LNCaP clone FGC (cell line): ENCODE measurements around the gene ZFAND2B.

Experiments
- DNase-seq: peaks from one replicate; pipeline ENCODE4 v3.0.0-alpha.2; 2011; ENCODE audit warnings: low read depth
- H3K4me3 ChIP-seq: 2 replicates; pipeline ENCODE4 v1.5.1; 2011; ENCODE audit warnings: mild to moderate bottlenecking, low read depth, low read length, control low read depth
- TF ChIP-seq, protein P1 (sequence below): IDR thresholded peaks from 2 replicates; pipeline ENCODE4 v1.5.1; 2012; ENCODE audit warnings: mild to moderate bottlenecking; ENCODE audit not compliant: control insufficient read depth, insufficient read depth; ENCODE audit errors: extremely low read depth

ZFAND2B gene

DNA sequence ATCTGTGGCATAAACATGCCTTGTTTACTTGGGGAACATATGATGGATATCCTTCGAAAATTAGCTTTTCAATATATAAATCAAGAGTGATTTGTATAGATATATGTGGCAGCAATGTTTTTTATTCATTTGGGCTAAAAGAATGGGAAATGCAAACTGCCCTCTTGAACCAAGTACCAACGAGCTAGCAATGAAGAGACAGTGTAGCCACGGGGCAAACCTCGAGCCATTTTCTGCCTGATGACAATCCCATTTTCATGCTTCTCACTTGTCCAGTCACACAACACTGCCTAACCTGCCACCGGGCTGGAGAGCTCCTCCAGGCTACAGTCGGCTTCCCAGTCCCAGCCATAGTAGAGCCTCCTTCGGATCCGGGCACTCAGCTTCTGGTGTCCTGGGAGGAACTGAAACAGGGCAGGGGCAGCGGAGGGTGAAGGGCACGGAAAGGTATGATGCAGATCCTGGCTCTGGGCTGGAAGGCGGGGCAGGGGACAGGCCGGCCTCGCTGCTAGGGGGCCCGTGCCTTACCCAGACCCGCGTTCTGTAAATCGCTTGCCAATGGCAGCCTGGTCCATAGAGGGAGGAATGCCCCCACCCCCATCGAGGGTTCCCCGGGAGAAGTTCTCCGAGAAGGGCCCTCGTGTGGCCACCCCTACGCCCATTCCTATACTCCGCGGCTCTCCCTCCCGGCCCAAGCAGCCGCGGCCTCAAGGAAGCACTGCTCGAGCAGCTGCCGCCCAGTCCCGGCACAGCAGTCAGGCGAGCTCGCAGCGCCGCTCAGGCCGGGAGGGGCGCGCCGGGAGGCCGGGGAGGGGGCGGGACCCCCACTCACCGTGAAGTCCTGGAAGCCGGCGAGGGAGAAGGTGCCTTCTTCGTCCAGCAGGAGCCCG is 30.4 kb upstream of the ZFAND2B start:
- peak overlapping the region; percentile 75 for H3K4me3 ChIP-seq
- DNase-seq = no peak
- TF ChIP-seq, protein P1, sequence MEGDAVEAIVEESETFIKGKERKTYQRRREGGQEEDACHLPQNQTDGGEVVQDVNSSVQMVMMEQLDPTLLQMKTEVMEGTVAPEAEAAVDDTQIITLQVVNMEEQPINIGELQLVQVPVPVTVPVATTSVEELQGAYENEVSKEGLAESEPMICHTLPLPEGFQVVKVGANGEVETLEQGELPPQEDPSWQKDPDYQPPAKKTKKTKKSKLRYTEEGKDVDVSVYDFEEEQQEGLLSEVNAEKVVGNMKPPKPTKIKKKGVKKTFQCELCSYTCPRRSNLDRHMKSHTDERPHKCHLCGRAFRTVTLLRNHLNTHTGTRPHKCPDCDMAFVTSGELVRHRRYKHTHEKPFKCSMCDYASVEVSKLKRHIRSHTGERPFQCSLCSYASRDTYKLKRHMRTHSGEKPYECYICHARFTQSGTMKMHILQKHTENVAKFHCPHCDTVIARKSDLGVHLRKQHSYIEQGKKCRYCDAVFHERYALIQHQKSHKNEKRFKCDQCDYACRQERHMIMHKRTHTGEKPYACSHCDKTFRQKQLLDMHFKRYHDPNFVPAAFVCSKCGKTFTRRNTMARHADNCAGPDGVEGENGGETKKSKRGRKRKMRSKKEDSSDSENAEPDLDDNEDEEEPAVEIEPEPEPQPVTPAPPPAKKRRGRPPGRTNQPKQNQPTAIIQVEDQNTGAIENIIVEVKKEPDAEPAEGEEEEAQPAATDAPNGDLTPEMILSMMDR = 0 out of 2 replicates have a peak, but pooled peaks have one; percentile 12

DNA sequence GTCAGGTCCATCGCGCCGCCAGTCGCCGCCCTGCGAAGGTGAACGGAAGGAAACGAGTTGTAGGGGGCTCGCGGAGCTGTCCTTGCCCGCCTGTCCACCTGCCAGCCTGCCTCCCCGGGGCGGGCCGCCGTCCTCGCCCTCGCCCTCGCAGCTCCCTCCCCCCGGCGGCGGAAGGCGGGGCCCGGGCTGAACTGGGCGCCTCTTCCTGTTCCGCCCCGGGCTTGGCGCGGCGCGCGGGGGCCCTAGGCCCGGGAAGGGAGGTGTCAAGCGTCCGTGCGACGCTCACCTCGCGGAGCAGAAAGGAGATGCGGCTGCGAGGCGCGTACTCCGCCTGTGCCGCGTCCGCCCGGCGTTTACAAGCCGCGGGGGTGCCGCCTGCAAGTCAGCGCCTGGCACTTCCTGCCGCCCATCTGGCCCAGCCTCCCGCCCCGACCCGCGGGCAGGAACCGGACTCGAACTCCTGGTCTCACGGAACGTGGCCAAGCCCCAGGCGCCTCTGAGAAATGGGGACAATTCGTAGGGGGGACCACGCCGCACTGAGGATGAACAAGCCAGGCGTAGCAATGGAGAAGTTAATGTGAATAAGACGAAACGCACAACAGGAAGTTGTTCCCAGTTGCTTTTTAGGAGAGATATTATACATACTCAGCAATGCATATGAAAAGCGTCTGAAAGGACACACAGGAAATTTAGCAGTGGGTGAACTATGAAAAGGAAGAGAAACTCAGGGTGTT is 29.6 kb upstream of the ZFAND2B start, which contains the start of gene CNPPD1:
CNPPD1 (minus strand) TSS at position 108 of the 734 bp plus-strand sequence; CDS start at position 11, 97 bp downstream.
- peak within 1 kb of the TSS; percentile 75 for H3K4me3 ChIP-seq
- peak; percentile 23 for DNase-seq
- TF ChIP-seq, protein P1 = no peak

DNA sequence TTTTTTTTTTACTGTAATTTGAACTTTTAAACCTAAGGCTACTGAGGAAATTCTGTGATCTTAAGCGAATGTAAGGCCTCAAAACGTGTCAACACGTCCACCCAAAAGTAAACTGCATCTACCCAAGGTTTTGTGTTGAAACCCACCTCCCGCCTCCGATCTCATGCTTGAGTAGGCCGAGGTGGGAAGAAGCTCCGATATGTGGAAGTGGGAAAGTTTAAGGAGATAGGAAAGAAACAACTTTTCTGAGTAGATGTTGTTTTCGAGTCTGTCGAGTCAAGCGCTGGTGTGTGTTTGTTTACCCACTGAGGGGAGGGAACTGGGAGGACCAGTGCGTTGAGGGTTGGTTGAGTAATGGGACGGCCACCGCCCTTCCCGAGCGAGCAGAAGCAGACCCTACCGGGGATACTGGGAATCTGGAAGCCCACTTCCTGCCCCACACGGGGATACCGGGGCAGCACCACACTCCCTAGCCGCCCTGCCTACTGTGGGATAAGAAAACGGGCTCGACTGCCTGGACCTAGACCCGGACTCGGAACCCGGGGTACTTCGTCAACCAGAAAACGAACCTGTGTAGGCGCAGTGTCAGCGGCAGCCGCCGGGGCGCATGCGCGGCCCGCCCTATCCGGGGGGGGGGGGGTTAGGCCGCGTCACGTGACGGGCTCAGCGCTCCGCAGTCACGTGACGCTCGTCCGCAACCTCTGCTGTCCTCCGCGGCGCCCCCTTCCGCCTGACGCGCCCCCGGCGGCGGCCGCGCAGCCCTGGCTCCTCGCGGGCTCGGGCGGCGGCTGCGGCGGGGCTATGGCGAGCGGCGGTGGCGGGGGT is 28.8 kb upstream of the ZFAND2B start, which contains the start of gene RETREG2:
RETREG2 (plus strand) TSS at position 724 of the 825 bp plus-strand sequence; CDS start at position 802, 78 bp downstream.
- peak; percentile 61 for DNase-seq
- H3K4me3 ChIP-seq = peak within 1 kb of the TSS; percentile 75
- TF ChIP-seq, protein P1 = peak; percentile 65

DNA sequence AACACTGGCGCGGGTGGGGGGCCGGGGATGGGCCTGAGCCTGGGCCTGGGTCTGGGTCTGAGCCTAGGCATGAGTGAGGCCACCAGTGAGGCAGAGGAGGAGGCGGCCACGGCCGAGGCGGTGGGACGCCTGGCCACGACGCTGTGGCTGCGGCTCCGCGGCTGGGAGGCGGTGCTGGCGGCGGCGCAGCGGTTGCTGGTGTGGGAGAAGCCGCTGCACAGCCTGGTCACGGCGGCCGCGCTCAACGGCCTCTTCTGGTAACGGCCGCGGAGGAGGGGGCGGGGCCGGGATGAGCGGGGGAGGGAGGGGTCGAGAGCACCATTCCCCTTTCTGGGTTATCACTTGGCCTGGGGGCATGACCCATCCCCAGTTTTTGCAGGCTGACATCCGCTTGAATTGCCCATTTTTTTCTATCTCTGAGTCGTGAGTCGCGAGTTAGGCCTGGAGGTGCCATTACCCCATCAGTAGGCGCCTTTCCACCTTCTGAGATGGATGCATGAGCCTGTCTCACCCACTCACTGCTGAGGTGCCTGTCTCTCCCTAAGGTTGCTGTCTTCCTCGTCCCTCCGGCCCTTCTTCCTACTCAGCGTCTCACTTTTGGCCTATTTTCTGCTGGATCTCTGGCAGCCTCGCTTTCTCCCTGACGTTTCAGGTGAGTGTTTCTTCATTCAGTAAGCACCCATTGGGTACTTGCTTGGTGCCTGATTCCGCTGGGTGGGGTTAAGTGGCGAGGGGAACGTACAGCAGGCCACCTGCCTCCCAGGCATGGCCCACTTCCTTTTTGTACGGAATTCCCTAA is 28.0 kb upstream of the ZFAND2B start:
- peak overlapping the region; percentile 75 for H3K4me3 ChIP-seq
- no peak for DNase-seq
- TF ChIP-seq, protein P1 = no peak

DNA sequence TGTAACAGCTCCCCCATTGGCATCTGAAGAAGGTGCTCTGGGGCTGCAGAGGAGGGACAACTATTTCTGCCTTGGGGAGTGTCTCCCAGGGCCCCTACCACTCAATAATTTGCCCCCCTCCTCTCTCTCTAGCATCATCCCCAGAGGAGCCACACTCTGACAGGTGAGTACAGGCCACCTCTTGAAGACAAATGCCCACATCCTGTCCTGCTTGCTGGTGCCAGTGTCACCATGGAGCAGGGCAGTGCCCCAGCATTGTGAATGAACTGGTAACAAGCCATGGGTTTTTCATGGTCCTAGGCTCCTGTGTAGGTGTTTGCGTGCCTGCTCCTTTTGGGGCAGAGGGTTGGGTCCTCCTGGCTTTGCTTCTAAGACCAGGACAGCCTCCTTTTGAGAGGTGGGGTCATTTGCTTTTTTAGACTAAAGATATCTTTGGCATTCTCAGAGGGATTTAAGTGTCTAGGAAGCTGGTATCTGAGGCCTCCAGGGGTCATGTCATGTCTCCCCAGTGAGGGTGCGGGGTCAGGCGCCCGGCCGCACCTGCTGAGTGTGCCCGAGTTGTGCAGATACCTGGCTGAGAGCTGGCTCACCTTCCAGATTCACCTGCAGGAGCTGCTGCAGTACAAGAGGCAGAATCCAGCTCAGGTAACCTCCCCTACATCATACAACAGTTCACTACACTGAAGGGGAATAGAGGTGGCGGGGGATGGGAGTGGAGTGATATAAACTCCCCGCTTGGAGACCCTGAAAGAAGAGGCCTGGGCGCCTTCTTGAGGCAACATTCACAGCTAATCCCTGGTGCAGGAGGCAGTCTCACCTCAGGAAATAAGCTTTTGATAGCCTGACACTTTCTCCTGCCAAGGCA is 26.7 kb upstream of the ZFAND2B start:
- TF ChIP-seq, protein P1 = no peak
- DNase-seq = no peak
- H3K4me3 ChIP-seq = no peak overlapping the region
